Mesothelial cell of epicardium (in vitro differentiated cells): ENCODE data around the gene SV2B. TPM values are rescaled to one million over a fixed set of nuclear protein-coding genes. Genes with fewer than 3 reads are reported as not detected.

ENCODE experiments used
- DNase-seq, 2 experiments: peaks; one replicate each; pipeline ENCODE4 v3.0.0; 2021; ENCODE audit warnings: low spot score in 2 of 2; ENCODE audit not compliant: unreplicated experiment in 2 of 2
- H3K27ac Mint-ChIP-seq: 2 replicates; pipeline ENCODE4 v1.8.0; 2021; ENCODE audit warnings: mixed read lengths
- H3K27me3 Mint-ChIP-seq: 2 replicates; pipeline ENCODE4 v1.8.0; 2021; ENCODE audit warnings: low read depth, mixed read lengths
- H3K36me3 Mint-ChIP-seq: 2 replicates; pipeline ENCODE4 v1.8.0; 2021; ENCODE audit warnings: mixed read lengths
- H3K4me1 Mint-ChIP-seq: 2 replicates; pipeline ENCODE4 v1.8.0; 2021; ENCODE audit warnings: mixed read lengths
- H3K4me3 Mint-ChIP-seq: 2 replicates; pipeline ENCODE4 v1.8.0; 2021; ENCODE audit warnings: mild to moderate bottlenecking, moderate library complexity, mixed read lengths
- H3K9me3 Mint-ChIP-seq: 2 replicates; pipeline ENCODE4 v1.8.0; 2021; ENCODE audit warnings: mixed read lengths
- CTCF ChIP-seq: fragments of 200-600 bp; sonication (generic); IDR thresholded peaks from one replicate; pipeline ENCODE4 v1.5.0; 2021; ENCODE audit warnings: antibody characterized with exemption; ENCODE audit not compliant: unreplicated experiment
- total RNA-seq: library from RNA; stranded (reverse); gene quantifications from 3 replicates; pipeline ENCODE4 v1.2.1, GENCODE V29; 2021

Gene SV2B
- total RNA-seq, 1 donor from 2014 or later: 0.29 TPM

GRCh38 chr15:91061230-91061629 lies 38.8 kb upstream of the SV2B start:
- no peak for DNase-seq
- Mint-ChIP-seq H3K36me3 (no peaks in the 10 kb centered on the region), H3K4me1 (no peaks in the 10 kb centered on the region), H3K9me3 (no peaks in the 10 kb centered on the region), H3K27me3 (peaks cover 42% of the 10 kb centered on the region), H3K4me3 (no peak overlapping the region), H3K27ac (no peak overlapping the region)
- no peak for TF ChIP-seq CTCF

- no peak overlapping the region for H3K27ac Mint-ChIP-seq
- no peak overlapping the region for H3K4me3 Mint-ChIP-seq
- H3K9me3 Mint-ChIP-seq: no peaks in the 10 kb centered on the region
- TF ChIP-seq CTCF: no peak
- no peaks in the 10 kb centered on the region for H3K4me1 Mint-ChIP-seq
- peaks cover 42% of the 10 kb centered on the region for H3K27me3 Mint-ChIP-seq
- DNase-seq: no peak
- no peaks in the 10 kb centered on the region for H3K36me3 Mint-ChIP-seq
These were observed 38.1 kb upstream of the SV2B start for GRCh38 chr15:91061997-91062396.

- Mint-ChIP-seq H3K4me3 (no peak overlapping the region), H3K27ac (no peak overlapping the region), H3K27me3 (peaks cover 33% of the 10 kb centered on the region), H3K4me1 (no peaks in the 10 kb centered on the region), H3K36me3 (no peaks in the 10 kb centered on the region), H3K9me3 (no peaks in the 10 kb centered on the region)
- no peak for DNase-seq
- no peak for TF ChIP-seq CTCF
These were observed 34.6 kb upstream of the SV2B start for GRCh38 chr15:91065505-91065904.

GRCh38 chr15:91067036-91067435 lies 33.0 kb upstream of the SV2B start:
- no peak overlapping the region for H3K27ac Mint-ChIP-seq
- H3K4me3 Mint-ChIP-seq: no peak overlapping the region
- no peaks in the 10 kb centered on the region for H3K36me3 Mint-ChIP-seq
- TF ChIP-seq CTCF: no peak
- no peaks in the 10 kb centered on the region for H3K9me3 Mint-ChIP-seq
- H3K4me1 Mint-ChIP-seq: no peaks in the 10 kb centered on the region
- peaks cover 41% of the 10 kb centered on the region for H3K27me3 Mint-ChIP-seq
- DNase-seq: no peak

GRCh38 chr15:91068436-91068835 lies 31.6 kb upstream of the SV2B start:
- Mint-ChIP-seq H3K4me1 (no peaks in the 10 kb centered on the region), H3K9me3 (no peaks in the 10 kb centered on the region), H3K27me3 (peaks cover 50% of the 10 kb centered on the region), H3K27ac (no peak overlapping the region), H3K4me3 (no peak overlapping the region), H3K36me3 (no peaks in the 10 kb centered on the region)
- no peak for TF ChIP-seq CTCF
- no peak for DNase-seq

GRCh38 chr15:91068966-91069365 lies 31.1 kb upstream of the SV2B start:
- no peak for TF ChIP-seq CTCF
- no peaks in the 10 kb centered on the region for H3K4me1 Mint-ChIP-seq
- H3K4me3 Mint-ChIP-seq: no peak overlapping the region
- DNase-seq: no peak
- peaks cover 50% of the 10 kb centered on the region for H3K27me3 Mint-ChIP-seq
- H3K27ac Mint-ChIP-seq: no peak overlapping the region
- no peaks in the 10 kb centered on the region for H3K36me3 Mint-ChIP-seq
- H3K9me3 Mint-ChIP-seq: no peaks in the 10 kb centered on the region
